Measurements from ENCODE around the gene SLC25A21.
"Not testable (repeated sequence)": the region's sequence is repeated elsewhere in the genome, so short reads cannot be mapped to it uniquely, and the experiment has no call there.

Gene SLC25A21

DNA sequence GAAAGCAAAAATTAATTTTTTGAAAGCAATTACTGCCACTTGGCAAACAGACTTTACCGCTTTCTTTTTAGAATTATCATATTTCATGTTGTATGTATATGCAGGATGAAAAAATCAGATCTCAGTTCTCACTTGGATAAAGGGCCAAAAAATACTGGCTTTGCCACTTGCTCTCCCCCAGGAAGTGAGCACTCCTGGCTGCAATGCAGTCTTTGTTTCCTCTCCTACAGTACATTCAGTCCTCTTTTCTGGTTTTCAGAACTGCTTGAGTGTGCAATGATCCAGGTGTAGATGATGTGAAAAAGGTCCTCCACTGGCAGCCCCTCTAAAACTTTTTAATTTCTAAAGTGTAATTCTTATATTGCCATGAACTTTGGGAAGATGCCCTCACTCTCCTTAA is 183.4 kb downstream of the SLC25A21 start:
- TF ChIP-seq, protein P1, sequence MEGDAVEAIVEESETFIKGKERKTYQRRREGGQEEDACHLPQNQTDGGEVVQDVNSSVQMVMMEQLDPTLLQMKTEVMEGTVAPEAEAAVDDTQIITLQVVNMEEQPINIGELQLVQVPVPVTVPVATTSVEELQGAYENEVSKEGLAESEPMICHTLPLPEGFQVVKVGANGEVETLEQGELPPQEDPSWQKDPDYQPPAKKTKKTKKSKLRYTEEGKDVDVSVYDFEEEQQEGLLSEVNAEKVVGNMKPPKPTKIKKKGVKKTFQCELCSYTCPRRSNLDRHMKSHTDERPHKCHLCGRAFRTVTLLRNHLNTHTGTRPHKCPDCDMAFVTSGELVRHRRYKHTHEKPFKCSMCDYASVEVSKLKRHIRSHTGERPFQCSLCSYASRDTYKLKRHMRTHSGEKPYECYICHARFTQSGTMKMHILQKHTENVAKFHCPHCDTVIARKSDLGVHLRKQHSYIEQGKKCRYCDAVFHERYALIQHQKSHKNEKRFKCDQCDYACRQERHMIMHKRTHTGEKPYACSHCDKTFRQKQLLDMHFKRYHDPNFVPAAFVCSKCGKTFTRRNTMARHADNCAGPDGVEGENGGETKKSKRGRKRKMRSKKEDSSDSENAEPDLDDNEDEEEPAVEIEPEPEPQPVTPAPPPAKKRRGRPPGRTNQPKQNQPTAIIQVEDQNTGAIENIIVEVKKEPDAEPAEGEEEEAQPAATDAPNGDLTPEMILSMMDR (IDR thresholded peaks at IDR 0.05; ENCODE audit: insufficient read depth, low read depth, low read length, missing control alignments): no peak
- DNase-seq (ENCODE audit: low read depth): no peak
- H3K4me3 ChIP-seq (ENCODE audit: low read length): no peak overlapping the region

DNA sequence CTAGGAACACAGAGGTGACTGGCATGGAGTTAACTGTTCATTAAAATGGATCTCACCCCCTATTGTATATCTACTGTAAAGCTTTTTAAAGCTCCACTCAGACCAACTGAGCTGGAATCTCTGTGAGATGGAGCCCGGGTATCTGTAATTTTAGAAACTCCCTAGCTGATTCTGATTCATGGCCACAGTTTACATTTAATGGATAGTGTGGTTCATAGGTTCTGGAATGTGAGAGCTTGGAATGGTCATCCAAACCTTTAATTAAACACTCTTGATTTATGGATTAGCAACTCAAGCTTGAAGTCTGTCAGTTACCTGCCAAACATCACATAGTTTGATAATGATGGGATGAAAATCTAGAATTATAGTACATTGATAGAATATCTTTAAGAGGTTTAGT is 183.8 kb downstream of the SLC25A21 start:
- DNase-seq (ENCODE audit: low read depth): peak; percentile 41
- H3K4me3 ChIP-seq (ENCODE audit: low read length): no peak overlapping the region
- TF ChIP-seq, protein P1 (IDR thresholded peaks at IDR 0.05; ENCODE audit: insufficient read depth, low read depth, low read length, missing control alignments): no peak

DNA sequence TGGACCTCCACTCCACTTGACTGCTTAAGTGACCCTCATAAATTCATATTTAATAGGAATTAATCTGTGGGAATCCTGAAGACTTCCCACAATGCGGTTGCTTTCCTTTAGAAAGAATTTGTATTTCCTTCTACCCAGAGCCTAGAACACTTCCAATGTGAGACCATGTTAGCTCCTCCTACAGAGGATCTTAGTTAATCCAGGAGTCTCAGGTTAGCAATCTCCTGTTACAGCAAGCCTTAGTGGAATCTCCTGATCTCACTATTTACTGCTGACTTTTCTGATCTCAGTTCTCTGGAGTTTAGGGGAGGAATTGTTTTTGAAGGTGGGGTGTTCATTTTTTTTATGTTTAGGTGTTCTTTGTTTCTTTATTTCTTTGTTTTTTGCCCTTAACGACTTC is 186.0 kb downstream of the SLC25A21 start:
- TF ChIP-seq, protein P1 (IDR thresholded peaks at IDR 0.05; ENCODE audit: insufficient read depth, low read depth, low read length, missing control alignments): no peak
- DNase-seq (ENCODE audit: low read depth): peak; percentile 29
- no peak overlapping the region for H3K4me3 ChIP-seq (ENCODE audit: low read length)

DNA sequence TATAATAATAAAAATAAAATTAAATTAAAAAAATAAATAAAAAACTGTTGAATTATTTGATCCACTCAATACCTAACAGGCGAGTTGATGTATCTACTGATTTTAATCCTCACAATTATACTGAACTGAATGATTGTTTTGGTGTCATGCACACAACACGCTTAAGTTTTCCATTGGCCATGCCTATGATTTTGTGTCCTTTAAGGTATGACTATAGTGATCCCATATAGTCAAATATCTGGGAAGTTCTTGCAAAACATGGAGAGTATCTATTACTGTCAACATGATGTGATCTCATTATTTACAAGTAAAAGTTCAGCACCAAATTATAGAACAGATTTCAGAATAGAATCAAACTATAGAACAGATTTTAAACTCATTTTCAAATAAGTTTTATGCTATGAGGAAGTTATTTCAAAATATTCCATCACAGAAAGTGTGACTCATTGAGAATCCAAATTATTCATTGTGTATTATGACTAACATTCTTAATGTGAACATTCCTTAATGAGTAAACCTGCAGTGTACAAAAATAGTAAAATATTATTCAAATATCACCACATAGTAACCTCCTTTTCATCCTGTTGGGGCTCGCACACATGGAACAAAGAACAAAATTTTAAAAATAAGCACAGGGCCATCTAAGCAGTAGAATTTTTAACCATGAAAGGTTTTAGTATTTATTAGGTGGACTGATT is 190.4 kb downstream of the SLC25A21 start:
- no peak overlapping the region for H3K4me3 ChIP-seq (ENCODE audit: low read length)
- TF ChIP-seq, protein P1 (IDR thresholded peaks at IDR 0.05; ENCODE audit: insufficient read depth, low read depth, low read length, missing control alignments): no peak
- peak; percentile 85 for DNase-seq (ENCODE audit: low read depth)

DNA sequence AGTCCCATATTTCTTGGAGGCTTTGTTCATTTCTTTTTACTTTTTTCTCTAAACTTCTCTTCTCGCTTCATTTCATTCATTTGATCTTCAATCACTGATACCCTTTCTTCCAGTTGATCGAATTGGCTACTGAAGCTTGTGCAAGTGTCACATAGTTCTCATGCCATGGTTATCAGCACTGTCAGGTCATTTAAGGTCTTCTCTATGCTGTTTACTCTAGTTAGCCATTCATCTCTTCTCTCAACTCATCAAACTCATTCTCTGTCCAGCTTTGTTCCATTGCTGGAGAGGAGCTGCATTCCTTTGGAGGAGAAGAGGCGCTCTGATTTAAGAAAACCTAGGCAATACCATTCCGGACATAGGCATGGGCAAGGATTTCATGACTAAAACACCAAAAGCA is 192.0 kb downstream of the SLC25A21 start:
- not testable (repeated sequence) for DNase-seq (ENCODE audit: low read depth); H3K4me3 ChIP-seq (ENCODE audit: low read length)

DNA sequence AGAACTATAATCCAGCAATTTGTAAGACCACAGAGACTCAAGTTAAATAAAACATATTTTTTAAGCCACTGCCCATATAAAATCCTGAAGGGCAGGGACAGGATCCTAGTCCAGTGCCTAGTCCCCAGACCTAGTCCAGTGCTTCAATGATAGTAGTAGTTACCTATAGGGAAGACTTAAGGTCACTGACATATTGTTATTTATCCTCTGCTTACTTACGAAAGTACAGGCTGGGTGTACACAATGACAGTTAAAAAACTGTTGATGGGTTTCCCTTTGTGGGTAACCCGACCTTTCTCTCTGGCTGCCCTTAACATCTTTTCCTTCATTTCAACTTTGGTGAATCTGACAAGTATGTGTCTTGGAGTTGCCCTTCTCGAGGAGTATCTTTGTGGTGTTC is 192.5 kb downstream of the SLC25A21 start:
- no peak for DNase-seq (ENCODE audit: low read depth)
- H3K4me3 ChIP-seq (ENCODE audit: low read length): no peak overlapping the region
- TF ChIP-seq, protein P1 (IDR thresholded peaks at IDR 0.05; ENCODE audit: insufficient read depth, low read depth, low read length, missing control alignments): no peak

DNA sequence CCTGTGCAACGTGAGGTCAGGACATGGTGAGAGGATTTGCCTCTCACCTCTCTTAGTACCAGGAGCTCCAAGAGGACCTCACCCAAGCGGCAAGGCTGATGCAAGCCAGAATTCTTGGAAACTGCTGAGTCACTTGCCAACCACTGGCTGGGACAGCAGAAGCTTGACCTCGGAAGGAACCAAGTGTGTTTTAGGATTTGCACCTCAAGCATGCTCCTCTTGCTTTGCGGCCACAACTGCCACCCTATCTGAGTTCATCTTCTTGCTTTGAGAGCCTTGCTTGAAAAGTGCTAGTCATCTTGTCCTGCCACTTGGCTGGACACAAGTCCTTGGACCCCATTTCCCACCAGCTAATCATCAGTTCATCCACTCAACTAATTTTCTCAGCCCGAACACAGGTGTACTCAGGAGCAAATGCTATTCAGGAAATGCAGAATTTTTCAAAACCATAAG is 195.8 kb downstream of the SLC25A21 start:
- TF ChIP-seq, protein P1 (IDR thresholded peaks at IDR 0.05; ENCODE audit: insufficient read depth, low read depth, low read length, missing control alignments): no peak
- no peak overlapping the region for H3K4me3 ChIP-seq (ENCODE audit: low read length)
- DNase-seq (ENCODE audit: low read depth): peak; percentile 81

All from epithelial cell of esophagus (primary cell).